ENCODE data around the gene CEP78.
A peak's percentile ranks its signal among the peaks of the same experiment; 100 is the strongest.

Gene CEP78

GRCh38 chr9:78311075-78311474 is 75.2 kb downstream of the CEP78 start:
- DNase-seq: no peak

GRCh38 chr9:78311886-78312524 is 76.1 kb downstream of the CEP78 start:
- no peak for DNase-seq

GRCh38 chr9:78314550-78314949 is 78.7 kb downstream of the CEP78 start:
- no peak for DNase-seq

GRCh38 chr9:78314953-78315870 is 79.3 kb downstream of the CEP78 start:
- no peak for DNase-seq

GRCh38 chr9:78316166-78316892 is 80.5 kb downstream of the CEP78 start:
- no peak for DNase-seq

GRCh38 chr9:78319197-78320029 is 83.5 kb downstream of the CEP78 start:
- DNase-seq: no peak

GRCh38 chr9:78320030-78320693 is 84.3 kb downstream of the CEP78 start:
- DNase-seq: no peak

GRCh38 chr9:78320875-78321496 is 85.1 kb downstream of the CEP78 start:
- no peak for DNase-seq

- DNase-seq: no peak
Measured at GRCh38 chr9:78321505-78321904, 85.6 kb downstream of the CEP78 start.

- no peak for DNase-seq
Measured at GRCh38 chr9:78324068-78324650, 88.3 kb downstream of the CEP78 start.

GRCh38 chr9:78324682-78325081 is 88.8 kb downstream of the CEP78 start:
- no peak for DNase-seq

GRCh38 chr9:78325343-78325742 is 89.5 kb downstream of the CEP78 start:
- DNase-seq: peak; percentile 75

GRCh38 chr9:78325846-78326360 is 90.0 kb downstream of the CEP78 start:
- DNase-seq: no peak

GRCh38 chr9:78326564-78326963 is 90.7 kb downstream of the CEP78 start:
- DNase-seq: peak; percentile 35
